ENCODE measurements around the gene RAVER1. TPM values are rescaled to one million over a fixed set of nuclear protein-coding genes. Genes with fewer than 3 reads are reported as not detected.

Gene RAVER1
- total and polyA plus RNA-seq, 2 of the 13 experiments (the other 11 are each of a cell fraction or from before 2014, with no cell fraction given) = 3.6 to 7.9 TPM

DNA sequence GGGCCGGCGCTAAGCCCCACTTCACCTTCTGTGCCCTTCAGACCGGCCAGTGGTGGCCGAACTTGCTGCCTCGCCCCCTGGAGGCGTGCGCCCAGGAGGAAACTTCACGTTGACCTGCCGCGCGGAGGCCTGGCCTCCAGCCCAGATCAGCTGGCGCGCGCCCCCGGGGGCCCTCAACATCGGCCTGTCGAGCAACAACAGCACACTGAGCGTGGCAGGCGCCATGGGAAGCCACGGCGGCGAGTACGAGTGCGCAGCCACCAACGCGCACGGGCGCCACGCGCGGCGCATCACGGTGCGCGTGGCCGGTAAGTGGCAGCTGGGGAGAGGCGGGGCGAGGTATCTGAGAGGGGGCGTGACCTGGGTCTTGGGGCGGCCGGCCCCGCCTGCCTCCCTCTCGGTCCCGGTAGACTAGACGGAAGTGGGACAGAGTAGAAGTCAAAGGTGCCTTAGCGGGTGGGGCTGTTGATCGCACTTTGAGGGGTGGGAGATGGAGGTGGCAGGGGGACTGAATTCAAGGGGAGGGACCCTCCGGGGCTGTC, 38.0 kb downstream of the RAVER1 start:
- Histone ChIP-seq H2AFZ (ENCODE audit: low read length) (no peak overlapping the region), H3K4me1 (ENCODE audit: insufficient read depth, low read length) (peaks cover 49% of the 10 kb centered on the region), H3K79me2 (ENCODE audit: insufficient read depth, low read length) (no peaks in the 10 kb centered on the region), H3K27ac (ENCODE audit: extremely low read length, insufficient read depth, low read length) (no peak overlapping the region), H3K9me3 (ENCODE audit: low read length) (no peaks in the 10 kb centered on the region), H3K27me3 (ENCODE audit: control insufficient read depth in 1 of 2, insufficient read depth in 2 of 2, low read length in 2 of 2) (peaks cover 0 to 18% of the 10 kb centered on the region in 2 experiments; a peak in 3 of 5 replicates), H3K9ac (ENCODE audit: insufficient read depth, low read depth, low read length) (no peak overlapping the region), H4K20me1 (ENCODE audit: insufficient read depth, low read length) (no peaks in the 10 kb centered on the region), H3K36me3 (replicated peaks in 1 of 2; ENCODE audit: control insufficient read depth in 1 of 2, insufficient read depth in 2 of 2, low read length in 2 of 2) (no peaks in the 10 kb centered on the region), H3K4me3 (replicated peaks in 1 of 3; ENCODE audit: insufficient read depth in 1 of 3, low read depth in 2 of 3, low read length in 3 of 3) (peak overlapping the region in 2 of 3 experiments; percentile 49 to 61; a peak in 5 of 6 replicates), H3K4me2 (ENCODE audit: low read depth, low read length) (peak overlapping the region; percentile 74)
- DNase-seq (ENCODE audit: low spot score) (no peak), ATAC-seq (peak; percentile 7; the same call in 2 of the 3 replicates), FAIRE-seq (no peak)
- ChIA-PET CTCF (ENCODE audit: low intra/inter-chr PET ratio, low total read pairs) (no interaction called here), POLR2A (no interaction called here)
- in situ Hi-C loops (cut with HindIII; ENCODE audit: extremely low pct_ligation_motif_present, low pct_unique_long_range_greater_than_20kb) (no loop called here), intact Hi-C loops (cut with micrococcal nuclease; ENCODE audit: unreplicated experiment) (no loop called here)
- WGBS (ENCODE audit: low lambda C conversion rate) = 55% methylated on average over 28 of the region's 48 CpGs
- BruUV-seq (replicated peaks) = no TSS peak
- no peak for TF ChIP-seq NFYC (CRISPR knock-in tag; IDR thresholded peaks at IDR 0.05)
- no peak for TF ChIP-seq FOXO1 (CRISPR knock-in tag; IDR thresholded peaks at IDR 0.05)
- TF ChIP-seq, protein P1, sequence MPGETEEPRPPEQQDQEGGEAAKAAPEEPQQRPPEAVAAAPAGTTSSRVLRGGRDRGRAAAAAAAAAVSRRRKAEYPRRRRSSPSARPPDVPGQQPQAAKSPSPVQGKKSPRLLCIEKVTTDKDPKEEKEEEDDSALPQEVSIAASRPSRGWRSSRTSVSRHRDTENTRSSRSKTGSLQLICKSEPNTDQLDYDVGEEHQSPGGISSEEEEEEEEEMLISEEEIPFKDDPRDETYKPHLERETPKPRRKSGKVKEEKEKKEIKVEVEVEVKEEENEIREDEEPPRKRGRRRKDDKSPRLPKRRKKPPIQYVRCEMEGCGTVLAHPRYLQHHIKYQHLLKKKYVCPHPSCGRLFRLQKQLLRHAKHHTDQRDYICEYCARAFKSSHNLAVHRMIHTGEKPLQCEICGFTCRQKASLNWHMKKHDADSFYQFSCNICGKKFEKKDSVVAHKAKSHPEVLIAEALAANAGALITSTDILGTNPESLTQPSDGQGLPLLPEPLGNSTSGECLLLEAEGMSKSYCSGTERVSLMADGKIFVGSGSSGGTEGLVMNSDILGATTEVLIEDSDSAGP (CRISPR knock-in tag; IDR thresholded peaks at IDR 0.05; ENCODE audit: borderline replicate concordance) = peak; percentile 60; the same call in 1 of the 2 replicates
- 0 out of 2 replicates have a peak, but pooled peaks have one; percentile 44 for TF ChIP-seq ZBTB7B (CRISPR knock-in tag; IDR thresholded peaks at IDR 0.05)
- 0 out of 2 replicates have a peak, but pooled peaks have one; percentile 36 for TF ChIP-seq YEATS4 (CRISPR knock-in tag; IDR thresholded peaks at IDR 0.05; ENCODE audit: borderline replicate concordance)
- peak; percentile 61; the same call in 1 of the 2 replicates for TF ChIP-seq GABPB1 (CRISPR knock-in tag; IDR thresholded peaks at IDR 0.05)
- TF ChIP-seq, protein P2, sequence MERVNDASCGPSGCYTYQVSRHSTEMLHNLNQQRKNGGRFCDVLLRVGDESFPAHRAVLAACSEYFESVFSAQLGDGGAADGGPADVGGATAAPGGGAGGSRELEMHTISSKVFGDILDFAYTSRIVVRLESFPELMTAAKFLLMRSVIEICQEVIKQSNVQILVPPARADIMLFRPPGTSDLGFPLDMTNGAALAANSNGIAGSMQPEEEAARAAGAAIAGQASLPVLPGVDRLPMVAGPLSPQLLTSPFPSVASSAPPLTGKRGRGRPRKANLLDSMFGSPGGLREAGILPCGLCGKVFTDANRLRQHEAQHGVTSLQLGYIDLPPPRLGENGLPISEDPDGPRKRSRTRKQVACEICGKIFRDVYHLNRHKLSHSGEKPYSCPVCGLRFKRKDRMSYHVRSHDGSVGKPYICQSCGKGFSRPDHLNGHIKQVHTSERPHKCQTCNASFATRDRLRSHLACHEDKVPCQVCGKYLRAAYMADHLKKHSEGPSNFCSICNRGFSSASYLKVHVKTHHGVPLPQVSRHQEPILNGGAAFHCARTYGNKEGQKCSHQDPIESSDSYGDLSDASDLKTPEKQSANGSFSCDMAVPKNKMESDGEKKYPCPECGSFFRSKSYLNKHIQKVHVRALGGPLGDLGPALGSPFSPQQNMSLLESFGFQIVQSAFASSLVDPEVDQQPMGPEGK (CRISPR knock-in tag; IDR thresholded peaks at IDR 0.05) = peak; percentile 94
- TF ChIP-seq ZNF777 (CRISPR knock-in tag; IDR thresholded peaks at IDR 0.05) = peak; percentile 76
- TF ChIP-seq HOXA3 (CRISPR knock-in tag; IDR thresholded peaks at IDR 0.05) = peak; percentile 57
- TF ChIP-seq, protein P3, sequence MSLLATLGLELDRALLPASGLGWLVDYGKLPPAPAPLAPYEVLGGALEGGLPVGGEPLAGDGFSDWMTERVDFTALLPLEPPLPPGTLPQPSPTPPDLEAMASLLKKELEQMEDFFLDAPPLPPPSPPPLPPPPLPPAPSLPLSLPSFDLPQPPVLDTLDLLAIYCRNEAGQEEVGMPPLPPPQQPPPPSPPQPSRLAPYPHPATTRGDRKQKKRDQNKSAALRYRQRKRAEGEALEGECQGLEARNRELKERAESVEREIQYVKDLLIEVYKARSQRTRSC (CRISPR knock-in tag; IDR thresholded peaks at IDR 0.05; ENCODE audit: low read depth) = no peak
- TF ChIP-seq, protein P4, sequence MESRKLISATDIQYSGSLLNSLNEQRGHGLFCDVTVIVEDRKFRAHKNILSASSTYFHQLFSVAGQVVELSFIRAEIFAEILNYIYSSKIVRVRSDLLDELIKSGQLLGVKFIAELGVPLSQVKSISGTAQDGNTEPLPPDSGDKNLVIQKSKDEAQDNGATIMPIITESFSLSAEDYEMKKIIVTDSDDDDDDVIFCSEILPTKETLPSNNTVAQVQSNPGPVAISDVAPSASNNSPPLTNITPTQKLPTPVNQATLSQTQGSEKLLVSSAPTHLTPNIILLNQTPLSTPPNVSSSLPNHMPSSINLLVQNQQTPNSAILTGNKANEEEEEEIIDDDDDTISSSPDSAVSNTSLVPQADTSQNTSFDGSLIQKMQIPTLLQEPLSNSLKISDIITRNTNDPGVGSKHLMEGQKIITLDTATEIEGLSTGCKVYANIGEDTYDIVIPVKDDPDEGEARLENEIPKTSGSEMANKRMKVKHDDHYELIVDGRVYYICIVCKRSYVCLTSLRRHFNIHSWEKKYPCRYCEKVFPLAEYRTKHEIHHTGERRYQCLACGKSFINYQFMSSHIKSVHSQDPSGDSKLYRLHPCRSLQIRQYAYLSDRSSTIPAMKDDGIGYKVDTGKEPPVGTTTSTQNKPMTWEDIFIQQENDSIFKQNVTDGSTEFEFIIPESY (CRISPR knock-in tag; IDR thresholded peaks at IDR 0.05) = peak; percentile 51; the same call in 1 of the 2 replicates
- TF ChIP-seq, protein P5, sequence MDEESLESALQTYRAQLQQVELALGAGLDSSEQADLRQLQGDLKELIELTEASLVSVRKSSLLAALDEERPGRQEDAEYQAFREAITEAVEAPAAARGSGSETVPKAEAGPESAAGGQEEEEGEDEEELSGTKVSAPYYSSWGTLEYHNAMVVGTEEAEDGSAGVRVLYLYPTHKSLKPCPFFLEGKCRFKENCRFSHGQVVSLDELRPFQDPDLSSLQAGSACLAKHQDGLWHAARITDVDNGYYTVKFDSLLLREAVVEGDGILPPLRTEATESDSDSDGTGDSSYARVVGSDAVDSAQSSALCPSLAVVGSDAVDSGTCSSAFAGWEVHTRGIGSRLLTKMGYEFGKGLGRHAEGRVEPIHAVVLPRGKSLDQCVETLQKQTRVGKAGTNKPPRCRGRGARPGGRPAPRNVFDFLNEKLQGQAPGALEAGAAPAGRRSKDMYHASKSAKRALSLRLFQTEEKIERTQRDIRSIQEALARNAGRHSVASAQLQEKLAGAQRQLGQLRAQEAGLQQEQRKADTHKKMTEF (CRISPR knock-in tag; IDR thresholded peaks at IDR 0.05) = 0 out of 2 replicates have a peak, but pooled peaks have one; percentile 24
- 0 out of 2 replicates have a peak, but pooled peaks have one; percentile 23 for TF ChIP-seq RXRB (CRISPR knock-in tag; IDR thresholded peaks at IDR 0.05; ENCODE audit: borderline replicate concordance)
- peak; percentile 48; the same call in 1 of the 2 replicates for TF ChIP-seq ZFY (CRISPR knock-in tag; IDR thresholded peaks at IDR 0.05)
- no peak for TF ChIP-seq DPF2 (CRISPR knock-in tag; IDR thresholded peaks at IDR 0.05; ENCODE audit: borderline replicate concordance, low read depth)
- no peak for TF ChIP-seq EP300 (IDR thresholded peaks at IDR 0.05; ENCODE audit: low read depth in 2 of 2, low read length in 2 of 2)
- no peak for TF ChIP-seq EP300 (CRISPR knock-in tag; IDR thresholded peaks at IDR 0.05; ENCODE audit: borderline replicate concordance)

All from HepG2 (cell line).